Fibroblast of villous mesenchyme (primary cell): ENCODE data around the gene DOK5. TPM values are rescaled to one million over a fixed set of nuclear protein-coding genes. Genes with fewer than 3 reads are reported as not detected.
A peak's percentile ranks its signal among the peaks of the same experiment; 100 is the strongest.

Experiments used
- DNase-seq: peaks from one replicate; pipeline ENCODE4 v3.0.0-alpha.2; 2010; ENCODE audit warnings: low read depth
- H3K4me3 ChIP-seq: 2 replicates; pipeline ENCODE4 v1.5.1; 2011; ENCODE audit warnings: low read depth, mild to moderate bottlenecking, low read length
- total RNA-seq: library from RNA; depleted of rRNA; stranded (reverse); fragments of >200 nt; gene quantifications from 2 replicates; pipeline ENCODE4 v1.2.3, GENCODE V29; 2012
- TF ChIP-seq, protein P1 (sequence below): IDR thresholded peaks from 2 replicates; pipeline ENCODE4 v1.5.1; 2012; ENCODE audit warnings: low read depth, mild to moderate bottlenecking, low read length; ENCODE audit not compliant: insufficient read depth

The DOK5 gene
- total RNA-seq, 1 donor = under 0.01 TPM

DNA sequence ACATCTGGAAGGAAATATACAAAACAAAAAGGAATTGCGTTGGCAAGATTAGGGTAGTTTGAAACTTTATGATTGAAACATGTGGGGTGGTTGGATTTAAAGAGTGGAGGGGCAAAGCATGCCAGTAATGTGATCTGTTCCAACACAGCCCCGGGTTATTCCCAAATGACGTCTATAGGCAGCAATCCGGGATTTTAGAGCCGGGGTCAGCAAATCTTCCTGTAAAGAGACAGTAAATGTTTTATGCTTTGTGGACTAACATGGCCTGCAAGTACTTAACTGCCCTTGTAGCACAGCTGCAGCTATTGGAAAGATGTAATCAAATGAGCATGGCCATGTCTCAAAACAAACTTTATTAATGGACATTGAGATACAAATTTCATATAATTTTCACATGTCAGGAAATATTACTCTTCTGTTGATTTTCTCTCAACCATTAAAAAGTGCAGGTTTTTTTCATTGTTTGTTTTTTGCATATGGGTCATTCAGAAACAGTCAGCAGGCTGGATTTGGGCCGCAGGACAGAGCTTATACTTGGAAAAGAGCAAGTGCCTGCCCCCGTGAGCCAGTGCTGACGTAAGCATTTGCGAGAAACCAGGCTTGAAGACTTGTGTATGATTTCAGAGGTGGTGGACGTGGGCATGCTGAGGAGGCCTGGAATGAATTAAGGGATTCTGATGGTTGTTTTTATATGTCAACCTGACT lies 136.5 kb downstream of the DOK5 start:
- no peak overlapping the region for H3K4me3 ChIP-seq
- DNase-seq = peak; percentile 0
- TF ChIP-seq, protein P1, sequence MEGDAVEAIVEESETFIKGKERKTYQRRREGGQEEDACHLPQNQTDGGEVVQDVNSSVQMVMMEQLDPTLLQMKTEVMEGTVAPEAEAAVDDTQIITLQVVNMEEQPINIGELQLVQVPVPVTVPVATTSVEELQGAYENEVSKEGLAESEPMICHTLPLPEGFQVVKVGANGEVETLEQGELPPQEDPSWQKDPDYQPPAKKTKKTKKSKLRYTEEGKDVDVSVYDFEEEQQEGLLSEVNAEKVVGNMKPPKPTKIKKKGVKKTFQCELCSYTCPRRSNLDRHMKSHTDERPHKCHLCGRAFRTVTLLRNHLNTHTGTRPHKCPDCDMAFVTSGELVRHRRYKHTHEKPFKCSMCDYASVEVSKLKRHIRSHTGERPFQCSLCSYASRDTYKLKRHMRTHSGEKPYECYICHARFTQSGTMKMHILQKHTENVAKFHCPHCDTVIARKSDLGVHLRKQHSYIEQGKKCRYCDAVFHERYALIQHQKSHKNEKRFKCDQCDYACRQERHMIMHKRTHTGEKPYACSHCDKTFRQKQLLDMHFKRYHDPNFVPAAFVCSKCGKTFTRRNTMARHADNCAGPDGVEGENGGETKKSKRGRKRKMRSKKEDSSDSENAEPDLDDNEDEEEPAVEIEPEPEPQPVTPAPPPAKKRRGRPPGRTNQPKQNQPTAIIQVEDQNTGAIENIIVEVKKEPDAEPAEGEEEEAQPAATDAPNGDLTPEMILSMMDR = no peak

DNA sequence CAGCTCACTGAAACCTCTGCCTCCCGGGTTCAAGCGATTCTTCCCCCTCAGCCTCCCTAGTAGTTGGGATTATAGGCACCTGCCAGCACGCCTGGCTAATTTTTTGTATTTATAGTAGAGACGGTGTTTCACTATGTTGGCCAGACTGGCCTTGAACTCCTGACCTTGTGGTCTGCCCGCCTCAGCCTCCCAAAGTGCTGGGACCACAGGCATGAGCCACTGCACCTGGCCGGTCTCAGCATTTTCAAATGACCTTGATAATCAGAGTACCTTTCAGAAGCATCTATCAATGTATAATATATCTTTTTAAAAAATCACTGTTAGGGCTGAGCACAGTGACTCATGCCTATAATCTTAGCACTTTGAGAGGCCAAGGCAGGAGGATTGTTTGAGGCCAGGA lies 143.0 kb downstream of the DOK5 start:
- TF ChIP-seq, protein P1 = no peak
- DNase-seq = no peak
- H3K4me3 ChIP-seq = no peak overlapping the region

GRCh38 chr20:54619181-54619580 lies 143.8 kb downstream of the DOK5 start:
- TF ChIP-seq, protein P1 = no peak
- DNase-seq = no peak

DNA sequence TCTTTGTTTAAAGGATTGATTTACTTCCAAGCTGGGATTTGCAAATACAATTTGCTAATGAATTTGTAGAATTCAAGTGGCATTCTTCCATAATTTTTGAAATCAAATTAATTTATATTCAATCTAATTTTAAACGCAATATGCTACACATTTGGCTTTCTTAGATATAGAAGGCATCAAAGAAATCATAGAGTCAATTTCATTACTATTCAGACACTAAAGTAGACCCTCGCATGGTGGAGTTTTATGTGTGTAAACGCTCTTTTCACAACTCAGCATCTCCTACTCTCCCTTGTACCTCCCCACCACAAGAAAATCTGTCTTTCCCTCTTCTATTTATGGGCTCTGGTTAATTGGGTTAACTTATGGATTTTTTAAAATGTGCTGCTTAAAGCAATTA lies 144.3 kb downstream of the DOK5 start:
- H3K4me3 ChIP-seq = no peak overlapping the region
- TF ChIP-seq, protein P1 = no peak
- DNase-seq = no peak

More at GRCh38 chr20:54619181-54619580, 143.8 kb downstream of the DOK5 start:
- no peak overlapping the region for H3K4me3 ChIP-seq

DNA sequence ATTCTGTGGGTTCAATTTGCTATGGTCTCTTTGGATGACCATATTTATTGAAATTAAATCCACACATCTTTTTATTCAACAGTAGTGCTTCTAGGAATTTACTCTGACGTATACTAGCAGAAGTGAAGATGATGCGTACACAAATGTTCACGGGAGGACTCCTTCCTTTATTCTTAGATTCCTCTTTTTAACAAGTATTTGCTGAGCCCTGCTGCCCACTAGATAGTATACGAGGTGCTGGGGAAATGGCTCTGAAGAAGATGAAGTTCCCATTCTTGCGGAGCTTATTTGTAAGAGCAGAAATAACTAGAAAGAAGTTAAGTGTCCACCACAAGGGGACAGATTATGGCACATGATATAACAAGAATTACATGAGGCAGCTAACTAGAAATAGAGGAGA lies 145.2 kb downstream of the DOK5 start:
- H3K4me3 ChIP-seq = no peak overlapping the region
- DNase-seq = no peak
- TF ChIP-seq, protein P1 = no peak

DNA sequence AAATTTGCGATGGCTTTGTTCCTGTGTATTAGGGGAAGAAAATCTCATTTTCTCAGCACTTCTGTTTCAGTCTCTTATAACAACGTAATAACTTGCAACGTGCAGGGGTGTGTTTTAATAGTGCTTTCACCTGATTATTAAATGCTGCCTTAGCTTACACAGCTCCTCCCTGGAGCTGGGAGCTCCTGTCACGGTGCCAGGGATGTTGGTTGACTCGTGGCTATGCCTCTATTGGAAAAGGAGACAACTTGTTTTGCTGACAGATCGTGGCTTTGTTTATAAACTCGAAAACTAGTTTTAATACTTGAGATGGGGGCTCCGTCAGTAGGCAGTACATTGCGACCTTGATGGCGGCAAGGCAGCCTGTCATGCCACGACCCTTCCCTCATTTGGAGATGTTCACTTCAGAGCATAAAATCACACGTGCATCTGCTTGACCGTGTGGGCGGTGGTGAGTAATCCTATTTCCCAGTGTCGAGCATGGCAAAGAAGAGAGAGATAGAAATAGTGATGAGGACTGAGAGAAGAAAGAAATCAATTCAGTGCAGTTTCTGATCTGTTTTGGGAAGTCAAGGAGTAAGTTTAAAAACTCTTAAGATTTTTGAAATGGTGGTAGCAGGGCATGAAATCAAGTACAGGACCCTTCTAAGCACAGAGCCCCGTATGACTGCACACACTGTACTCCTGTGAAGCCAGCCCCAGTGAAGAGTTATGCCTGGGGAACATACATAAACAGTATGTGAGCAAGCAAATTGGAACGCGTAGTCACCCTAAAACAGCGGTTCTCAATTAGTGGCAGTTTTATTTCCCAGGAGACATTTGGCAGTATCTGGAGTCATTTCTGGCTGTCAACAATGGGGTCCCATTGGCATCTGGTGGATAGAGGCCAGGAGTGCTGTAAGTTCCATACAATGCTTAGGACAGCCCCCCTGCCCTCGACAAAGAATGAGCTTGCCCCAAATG lies 147.2 kb downstream of the DOK5 start:
- no peak overlapping the region for H3K4me3 ChIP-seq
- DNase-seq = no peak
- TF ChIP-seq, protein P1 = no peak
